GM12878 (cell line): ENCODE results near the gene PC.

Source experiments
- BCL3 ChIP-seq: IDR thresholded peaks from 2 replicates; pipeline ENCODE4 v1.6.1; 2011; ENCODE audit warnings: borderline replicate concordance, low read depth, mild to moderate bottlenecking, moderate library complexity, low read length; ENCODE audit not compliant: insufficient read depth, poor library complexity, severe bottlenecking
- CEBPZ ChIP-seq: fragments of 150-350 bp; IDR thresholded peaks from 2 replicates; pipeline ENCODE4 v1.6.1; 2016; ENCODE audit warnings: low read depth, low read length
- CHD1 ChIP-seq: IDR thresholded peaks from 2 replicates; pipeline ENCODE4 v1.6.1; 2012; ENCODE audit warnings: low read depth, low read length, improper control_type of control experiment
- CTCF ChIP-seq, 3 experiments: IDR thresholded peaks in 2 of 3; conservative IDR thresholded peaks in 1 of 3; 2 replicates each; pipeline ENCODE4 v1.5.1; 2011; ENCODE audit warnings: low read depth in 3 of 3, low read length in 3 of 3, mild to moderate bottlenecking in 3 of 3, control low read depth in 2 of 3, moderate library complexity in 2 of 3, inconsistent platforms in 1 of 3, mixed read lengths in 1 of 3; ENCODE audit not compliant: control insufficient read depth in 2 of 3, insufficient read depth in 1 of 3; ENCODE audit errors: extremely low read depth in 1 of 3
- EZH2 ChIP-seq: IDR thresholded peaks from 2 replicates; pipeline ENCODE4 v1.6.1; 2012; ENCODE audit warnings: low read depth, mild to moderate bottlenecking, control low read depth, inconsistent platforms, low read length, borderline replicate concordance; ENCODE audit not compliant: control insufficient read depth
- POLR2A ChIP-seq: IDR thresholded peaks from 2 replicates; pipeline ENCODE4 v1.6.1; 2011; ENCODE audit warnings: low read depth, mild to moderate bottlenecking, low read length

- TF ChIP-seq BCL3: no peak
- no peak for TF ChIP-seq CEBPZ
- TF ChIP-seq CTCF (IDR thresholded peaks at IDR 0.05 in 2 of 3, conservative IDR thresholded peaks at IDR 0.05 in 1 of 3; ENCODE audit: control insufficient read depth in 2 of 3, extremely low read depth in 1 of 3, insufficient read depth in 1 of 3, low read depth in 3 of 3, low read length in 3 of 3): no peak
- no peak for TF ChIP-seq POLR2A
- TF ChIP-seq EZH2: no peak
- no peak for TF ChIP-seq CHD1
Measured at GRCh38 chr11:66910016-66910415, 48.2 kb downstream of the PC start.
